GM15510 (cell line): Measurements from ENCODE around the gene HOXC10.

Experiments
- POLR2A ChIP-seq: IDR thresholded peaks from 3 replicates; pipeline ENCODE4 v1.6.1; 2011; ENCODE audit warnings: borderline replicate concordance; ENCODE audit not compliant: insufficient read length; ENCODE audit errors: extremely low read depth

The HOXC10 gene

DNA sequence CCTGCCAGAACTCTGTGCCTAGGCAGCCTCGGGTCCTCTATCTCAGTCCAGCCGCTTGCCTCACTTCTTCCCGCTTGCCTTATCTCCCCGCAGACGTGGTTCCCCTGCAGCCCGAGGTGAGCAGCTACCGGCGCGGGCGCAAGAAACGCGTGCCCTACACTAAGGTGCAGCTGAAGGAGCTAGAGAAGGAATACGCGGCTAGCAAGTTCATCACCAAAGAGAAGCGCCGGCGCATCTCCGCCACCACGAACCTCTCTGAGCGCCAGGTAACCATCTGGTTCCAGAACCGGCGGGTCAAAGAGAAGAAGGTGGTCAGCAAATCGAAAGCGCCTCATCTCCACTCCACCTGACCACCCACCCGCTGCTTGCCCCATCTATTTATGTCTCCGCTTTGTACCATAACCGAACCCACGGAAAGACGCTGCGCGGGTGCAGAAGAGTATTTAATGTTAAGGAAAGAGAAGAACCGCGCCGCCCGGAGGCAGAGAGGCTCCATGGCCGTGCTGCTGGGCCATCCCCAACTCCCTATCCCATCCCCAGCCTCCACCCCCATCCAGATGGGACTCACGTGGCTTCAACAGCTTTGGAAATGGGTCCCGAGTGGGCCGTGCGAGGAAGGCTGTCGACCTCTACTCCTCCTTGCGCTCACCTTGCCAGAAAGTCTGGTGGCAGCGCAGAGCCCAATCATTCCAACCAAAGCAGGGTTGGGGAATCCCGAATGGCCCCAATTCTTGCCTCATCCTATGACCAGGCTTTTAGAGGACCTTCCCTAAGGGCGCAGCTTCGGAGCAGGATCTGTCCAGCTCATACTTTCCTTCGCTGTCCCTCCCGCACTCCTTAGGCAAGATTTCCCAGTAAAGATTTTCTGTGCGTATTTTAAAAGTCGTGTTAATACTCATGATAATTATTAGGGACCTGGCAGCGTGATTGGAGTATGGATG is 39.8 kb upstream of the HOXC10 start:
- no peak for TF ChIP-seq POLR2A

DNA sequence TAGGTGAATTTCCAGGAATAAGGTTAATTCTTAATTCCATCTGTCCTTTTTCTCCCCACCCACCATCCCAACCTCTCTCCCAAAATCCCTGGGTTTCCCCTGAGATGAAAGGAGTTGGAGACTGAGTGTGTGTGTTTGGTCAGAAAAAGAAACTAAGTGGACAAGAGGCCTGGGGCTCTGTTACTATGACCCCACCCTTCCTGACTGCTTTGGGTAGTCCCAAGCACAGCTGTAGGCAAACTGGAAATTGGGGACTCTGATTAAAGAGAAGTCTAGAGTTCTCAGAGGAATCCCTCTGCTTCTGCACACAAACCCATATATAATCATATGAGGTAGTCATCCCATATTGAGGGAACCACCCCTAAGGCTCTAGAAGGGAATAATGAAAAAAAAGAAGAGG is 37.2 kb upstream of the HOXC10 start:
- no peak for TF ChIP-seq POLR2A

DNA sequence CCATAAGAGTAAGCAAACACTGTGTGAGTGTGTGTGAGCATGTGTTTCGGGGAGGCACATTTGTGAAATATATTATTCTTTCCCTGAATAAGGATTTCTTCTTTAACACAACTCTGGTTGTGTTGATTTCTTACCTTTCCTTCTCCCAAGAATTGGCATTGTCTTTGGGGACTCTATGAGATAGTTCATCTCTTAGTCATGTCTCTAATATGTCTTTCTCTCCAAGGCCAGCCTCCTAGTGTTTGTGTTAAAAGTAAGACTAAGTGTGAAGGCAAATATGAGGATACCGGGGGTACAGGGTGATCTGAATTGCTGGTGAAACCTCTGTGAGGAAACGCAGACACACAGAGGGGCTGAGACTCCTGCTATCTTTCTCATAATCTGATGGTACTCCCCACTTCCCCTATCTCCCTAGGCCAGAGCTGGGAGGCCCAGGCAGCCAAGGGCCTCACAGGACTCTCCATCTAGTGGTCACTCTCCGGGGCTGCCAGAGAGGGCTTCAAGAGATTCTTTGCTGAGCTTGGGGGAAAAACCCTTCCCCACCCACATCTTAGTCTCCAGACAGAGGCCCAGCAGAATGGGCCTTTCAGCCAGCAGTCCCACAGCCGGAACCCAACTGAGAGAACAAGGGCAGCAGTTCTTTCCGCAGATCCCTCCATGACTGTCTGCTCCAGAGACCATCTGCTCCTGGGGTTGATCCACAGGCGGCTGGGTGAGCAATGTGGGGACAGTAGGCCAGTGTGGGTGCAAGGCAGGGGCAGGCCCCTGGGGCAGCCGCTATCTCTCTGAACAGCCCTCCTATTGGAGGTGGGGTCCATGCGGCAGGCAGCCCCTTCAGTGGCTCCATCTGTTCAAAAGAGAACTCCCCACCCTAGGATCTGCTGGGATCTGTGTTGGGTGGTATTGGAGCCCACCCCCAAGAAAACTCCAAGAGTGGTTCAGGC is 36.0 kb upstream of the HOXC10 start:
- no peak for TF ChIP-seq POLR2A

DNA sequence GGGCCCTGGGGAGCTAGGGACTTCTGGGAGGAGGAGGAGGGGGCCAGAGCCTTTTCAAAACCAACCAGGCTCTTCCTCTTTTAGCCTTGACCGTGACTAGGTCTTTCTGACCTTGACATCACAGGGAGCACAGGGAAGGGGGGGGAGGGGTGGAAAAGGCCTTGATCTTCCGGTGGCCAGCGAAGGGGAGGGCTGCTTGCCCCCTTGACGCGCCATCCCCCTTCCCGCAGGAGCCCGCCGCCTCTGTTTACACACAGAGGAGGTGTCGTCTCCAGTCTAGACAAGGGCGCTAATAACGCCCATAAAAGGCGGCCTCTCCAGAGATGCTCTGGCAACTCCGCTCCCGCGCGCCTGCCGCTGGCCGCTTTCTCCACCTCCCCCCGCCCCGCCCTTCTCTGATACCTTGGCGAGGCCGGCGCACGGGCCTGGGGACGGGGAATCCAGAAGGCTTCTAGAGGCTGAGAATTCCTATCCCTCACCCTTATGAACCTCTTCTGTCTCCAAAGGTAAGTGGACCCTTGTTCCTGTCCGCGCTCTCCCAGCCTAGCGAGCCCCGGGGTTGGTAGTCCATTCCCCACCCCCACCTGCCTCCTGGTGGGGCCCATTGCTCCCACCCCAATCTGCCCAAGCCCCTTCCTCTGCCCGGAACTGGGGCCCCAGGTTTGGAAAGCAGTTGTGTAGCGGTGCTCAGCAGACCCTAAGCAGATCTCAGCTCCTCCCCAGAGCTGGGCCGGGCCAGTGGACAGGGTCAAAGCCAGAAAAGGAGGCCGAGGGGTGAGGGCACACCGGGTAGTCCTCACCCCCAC is 35.1 kb upstream of the HOXC10 start:
- TF ChIP-seq POLR2A = no peak

DNA sequence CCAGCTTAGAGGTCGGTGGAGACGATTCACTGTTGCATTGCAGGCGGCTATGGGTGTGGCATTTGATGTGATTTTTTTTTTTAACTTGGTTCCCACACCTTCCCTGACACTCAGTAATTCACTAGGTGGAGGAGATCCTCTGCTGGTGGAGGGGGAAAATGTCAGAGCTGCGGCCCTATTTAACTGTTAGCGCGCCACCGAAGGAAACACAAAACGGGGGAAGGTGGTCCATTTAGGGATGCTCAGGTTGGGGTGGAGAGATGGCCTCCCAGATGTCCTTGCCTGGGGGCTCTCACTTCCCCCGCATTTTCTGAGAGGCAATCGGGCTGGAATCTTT is 34.5 kb upstream of the HOXC10 start:
- TF ChIP-seq POLR2A = no peak

DNA sequence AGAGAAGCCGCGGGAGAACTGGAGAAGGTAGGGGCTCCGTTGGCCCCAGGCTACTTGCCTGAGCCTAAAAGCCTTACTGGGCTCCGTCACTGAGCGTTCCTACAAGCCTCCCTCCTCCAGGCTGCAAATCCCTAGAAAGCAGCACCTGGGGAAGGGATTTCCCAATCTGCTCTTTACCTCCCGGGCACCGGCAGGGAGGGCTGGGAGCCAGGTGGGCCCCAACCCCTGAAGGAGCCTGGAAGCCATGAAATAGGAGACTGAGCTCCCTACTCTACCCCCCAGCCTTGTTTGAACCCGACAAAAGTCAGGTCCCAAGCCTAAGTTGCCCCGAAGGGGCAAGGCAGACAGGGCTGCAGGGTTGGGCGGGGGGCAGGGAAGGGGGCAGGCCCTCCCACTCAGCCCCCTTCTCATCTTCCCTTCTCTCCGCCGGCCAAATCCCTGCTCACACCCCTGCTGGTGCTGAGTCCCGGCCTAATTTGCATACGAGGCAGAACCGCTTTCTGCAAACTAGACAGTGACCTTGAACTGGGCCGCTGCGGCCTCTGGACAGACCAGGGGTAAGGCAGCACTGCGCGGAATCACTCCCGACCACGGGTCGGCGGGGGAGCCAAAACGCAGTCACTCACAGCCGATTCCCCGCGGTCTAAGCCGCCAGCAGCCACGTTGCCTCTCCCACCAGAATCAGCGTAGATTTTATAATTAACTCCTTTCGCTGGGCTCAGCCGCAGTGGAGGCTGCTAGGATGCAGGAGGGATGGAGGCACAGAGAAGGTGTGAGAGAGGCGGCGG is 34.0 kb upstream of the HOXC10 start:
- no peak for TF ChIP-seq POLR2A

DNA sequence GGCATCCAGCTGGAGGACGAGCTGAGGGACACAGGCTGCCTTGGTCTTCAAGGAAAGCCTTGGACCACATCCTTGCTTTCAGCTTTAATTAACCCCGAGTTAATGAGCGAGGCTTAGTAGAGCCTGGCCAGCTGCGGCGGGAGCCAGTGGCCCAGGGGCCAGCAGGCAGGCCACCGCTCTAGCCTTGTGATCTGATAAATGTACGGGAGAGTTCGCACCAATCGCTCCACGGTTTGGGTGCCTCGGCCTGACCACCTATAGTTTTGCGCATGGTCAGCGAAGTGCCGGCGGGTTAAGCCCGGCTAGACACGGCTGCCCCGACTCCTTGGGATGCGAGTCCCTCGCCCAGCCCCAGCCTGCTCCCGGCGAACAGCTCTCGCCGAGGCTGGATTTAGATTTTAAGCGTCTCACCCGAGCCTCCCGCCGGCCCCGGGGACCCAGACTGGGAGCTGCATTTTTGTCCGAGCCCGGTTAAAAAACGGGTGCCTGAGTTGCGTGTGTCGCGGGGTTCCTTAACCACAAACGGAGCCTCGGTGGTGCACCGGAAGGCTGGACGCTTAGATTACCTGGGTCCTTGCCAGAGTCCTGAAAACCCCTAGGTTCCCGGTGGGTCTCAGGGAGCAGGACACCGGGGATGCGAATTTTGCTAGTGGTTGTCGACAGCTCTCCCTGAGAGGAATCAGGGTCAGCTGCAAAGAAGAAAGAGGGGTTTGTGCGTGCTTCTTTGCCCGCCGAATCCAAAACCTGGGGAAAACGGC is 33.2 kb upstream of the HOXC10 start:
- no peak for TF ChIP-seq POLR2A

DNA sequence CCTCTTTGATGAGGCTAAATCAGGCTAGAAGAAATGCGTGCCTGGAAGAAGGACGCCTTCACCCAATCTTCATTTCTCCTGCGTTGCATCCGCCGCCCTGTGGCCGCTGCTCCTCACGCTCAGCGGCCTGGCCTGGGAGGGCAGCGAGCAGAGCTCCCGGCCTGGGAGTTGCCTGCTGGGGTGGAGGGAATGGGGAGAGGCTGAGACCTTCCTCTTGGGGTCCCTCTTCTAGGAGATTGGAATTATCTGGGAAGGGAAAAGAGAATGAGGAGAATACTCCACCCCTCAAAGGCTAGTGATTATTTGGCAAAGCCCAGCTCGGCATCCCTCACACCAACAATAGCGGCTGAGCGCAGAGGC is 32.6 kb upstream of the HOXC10 start:
- no peak for TF ChIP-seq POLR2A

DNA sequence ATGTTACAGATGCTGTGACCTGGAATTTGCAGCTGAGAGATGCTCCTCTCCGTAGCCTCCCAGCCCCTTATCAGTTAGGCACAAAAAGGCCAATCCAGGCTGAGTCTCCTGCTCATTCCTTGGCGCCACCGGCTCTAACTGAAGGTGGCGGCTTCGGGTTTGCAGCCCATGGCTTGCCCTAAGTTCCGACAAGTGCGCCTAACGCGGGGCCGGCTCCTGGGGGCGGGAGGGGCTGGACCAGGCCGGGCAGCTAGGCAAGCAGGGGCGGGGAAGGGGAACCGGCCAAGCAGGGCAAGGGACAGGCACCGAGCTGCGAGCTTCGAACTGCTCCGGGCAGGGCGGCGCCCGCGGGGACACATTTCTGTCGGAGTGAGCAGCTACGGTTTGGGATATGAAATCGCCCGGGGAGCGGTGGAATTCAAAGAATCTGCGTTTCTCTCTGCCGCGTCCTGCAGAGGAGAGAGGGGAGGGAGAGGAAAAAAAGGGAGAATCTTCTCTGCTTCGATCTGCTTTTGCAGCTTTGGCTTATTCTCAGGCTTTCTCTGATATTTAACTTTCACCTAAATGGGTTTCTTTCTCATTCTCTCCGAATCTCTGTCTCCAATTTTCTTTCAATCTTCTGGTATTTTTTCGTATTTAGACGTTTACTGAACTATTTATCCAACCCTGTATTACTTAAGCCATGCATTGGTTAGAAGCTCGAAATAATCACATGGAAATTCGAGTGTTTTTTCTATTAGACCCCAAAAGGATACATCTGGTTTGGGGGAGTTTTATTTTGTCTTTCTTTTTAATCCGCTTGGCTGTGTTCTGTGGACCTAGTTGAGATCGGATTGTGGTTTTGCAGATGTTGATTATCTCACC is 31.8 kb upstream of the HOXC10 start:
- no peak for TF ChIP-seq POLR2A

DNA sequence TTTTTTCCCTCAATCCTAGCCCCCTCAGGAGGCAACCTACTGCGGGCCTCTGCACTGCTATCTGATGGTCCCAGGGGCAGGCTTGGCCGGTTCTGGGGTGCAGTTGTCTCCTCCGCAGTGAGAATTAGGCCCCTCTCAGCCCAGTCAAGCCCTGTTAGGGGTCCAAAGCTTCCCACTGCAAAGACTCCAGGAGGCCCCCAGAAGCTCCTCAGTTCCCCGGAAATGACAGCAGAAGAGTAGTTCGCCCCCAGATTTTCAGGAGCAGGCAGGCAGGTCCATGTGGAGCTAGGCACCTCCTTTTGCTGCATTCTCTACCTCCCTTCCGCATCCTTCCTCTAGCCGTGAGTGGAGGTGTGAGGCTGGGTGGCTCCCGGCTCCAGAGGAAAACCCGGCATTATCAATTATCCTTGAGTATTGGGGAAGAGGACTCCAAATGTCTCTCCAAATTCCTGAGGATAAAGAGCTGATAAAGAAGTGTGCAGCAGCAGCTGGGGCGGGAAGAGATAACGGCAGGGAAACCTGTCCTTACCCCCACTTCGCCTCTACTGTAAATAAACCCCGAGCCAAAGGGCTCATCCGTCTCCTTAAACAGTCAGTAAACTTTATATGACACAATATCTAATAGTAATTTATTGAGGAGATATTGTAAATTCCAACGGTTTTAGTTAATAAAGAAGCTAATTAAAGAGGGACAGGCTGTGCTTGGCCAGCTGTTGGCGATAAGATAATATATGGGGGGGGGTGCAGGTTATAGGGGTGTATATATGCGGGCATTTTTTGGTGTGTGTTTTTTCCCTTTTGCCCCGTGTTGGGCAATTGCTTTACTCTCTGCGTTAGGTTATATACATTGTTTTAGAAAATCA is 30.9 kb upstream of the HOXC10 start:
- no peak for TF ChIP-seq POLR2A

DNA sequence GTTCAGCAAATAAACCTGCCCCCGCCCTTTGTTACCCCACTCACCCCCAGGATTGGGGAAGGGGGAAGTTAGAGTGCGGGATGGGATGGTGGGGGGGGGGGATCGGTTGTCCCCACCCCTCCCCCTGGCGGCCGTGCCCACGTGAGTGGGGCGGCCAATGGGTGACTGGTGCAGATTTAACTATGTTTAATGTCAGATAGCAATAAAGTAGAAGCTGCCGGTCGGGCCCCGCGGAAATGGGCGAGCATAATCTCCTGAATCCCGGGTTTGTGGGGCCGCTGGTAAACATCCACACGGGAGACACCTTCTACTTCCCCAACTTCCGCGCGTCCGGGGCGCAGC is 30.3 kb upstream of the HOXC10 start, which contains the start of gene HOXC12:
HOXC12 (plus strand) TSS at position 210 of the 342 bp plus-strand sequence; CDS start at position 237, 27 bp downstream.
- no peak for TF ChIP-seq POLR2A
